Dendritic cell treated with granulocyte-macrophage colony-stimulating factor and Interleukin-4, amounts not matched to agents 40 ng/mL and 50 ng/mL, for 4 days (primary cell): ENCODE measurements around the gene ZBTB20.

Source experiments
- H3K27ac Mint-ChIP-seq: one replicate; pipeline ENCODE4 v1.8.0; 2022; ENCODE audit warnings: mild to moderate bottlenecking, mixed read lengths
- H3K27me3 Mint-ChIP-seq: one replicate; pipeline ENCODE4 v1.8.0; 2022; ENCODE audit warnings: mild to moderate bottlenecking, mixed read lengths
- H3K36me3 Mint-ChIP-seq: one replicate; pipeline ENCODE4 v1.8.0; 2022; ENCODE audit warnings: low read depth, mixed read lengths
- H3K4me1 Mint-ChIP-seq: one replicate; pipeline ENCODE4 v1.8.0; 2022; ENCODE audit warnings: low read depth, mixed read lengths
- H3K4me3 Mint-ChIP-seq: one replicate; pipeline ENCODE4 v1.8.0; 2022; ENCODE audit warnings: mild to moderate bottlenecking, moderate library complexity, mixed read lengths
- H3K9me3 Mint-ChIP-seq: one replicate; pipeline ENCODE4 v1.8.0; 2022; ENCODE audit warnings: mixed read lengths
- intact Hi-C: fragments of 100-400 bp; cut with micrococcal nuclease; formaldehyde crosslinking; loops from one replicate; pipeline ENCODE4 v1.15.0; 2022

ZBTB20 gene

GRCh38 chr3:114933407-114933806 is 213.7 kb downstream of the ZBTB20 start:
- no peaks in the 10 kb centered on the region for H3K36me3 Mint-ChIP-seq
- H3K27ac Mint-ChIP-seq = no peak overlapping the region
- H3K4me3 Mint-ChIP-seq = no peak overlapping the region
- H3K4me1 Mint-ChIP-seq = no peaks in the 10 kb centered on the region
- peaks cover 23% of the 10 kb centered on the region for H3K9me3 Mint-ChIP-seq
- H3K27me3 Mint-ChIP-seq = no peaks in the 10 kb centered on the region
- intact Hi-C loops = no loop called here

DNA sequence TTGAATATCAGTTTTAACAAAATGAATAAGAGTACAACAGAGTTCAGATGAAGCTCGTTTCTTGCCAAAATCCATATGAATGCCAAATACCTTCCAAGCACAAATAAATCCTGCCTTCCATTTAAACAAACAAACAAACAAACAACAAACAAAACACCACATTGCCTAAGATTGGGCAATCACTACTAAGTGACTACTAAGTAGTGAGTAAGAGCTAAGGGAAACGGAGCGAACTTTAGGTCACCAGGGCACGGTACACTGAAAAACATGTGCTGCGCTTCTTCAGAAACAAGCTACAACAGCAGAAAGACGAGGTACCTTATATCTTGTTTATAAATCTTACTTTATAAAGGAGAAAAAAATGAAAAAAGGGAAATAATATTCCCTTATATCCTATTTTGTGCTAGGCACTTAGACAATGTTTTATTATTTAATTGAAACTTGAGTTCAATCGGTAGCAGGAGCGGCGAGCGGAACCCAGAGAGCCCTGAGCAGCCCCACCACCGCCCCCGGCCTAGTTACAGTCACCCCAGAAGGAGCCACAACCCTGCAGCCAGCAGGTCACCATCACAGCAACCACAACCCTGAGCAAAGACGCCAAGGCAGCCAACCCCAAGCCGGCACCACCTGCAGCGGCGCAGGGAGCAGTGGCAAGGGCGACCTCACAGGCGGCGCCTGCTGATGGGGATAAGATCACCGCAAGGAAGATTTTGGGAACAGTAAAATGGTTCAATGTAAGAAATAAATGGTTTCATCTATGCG is 216.9 kb downstream of the ZBTB20 start:
- Mint-ChIP-seq H3K4me1 (no peaks in the 10 kb centered on the region), H3K4me3 (no peak overlapping the region), H3K27ac (no peak overlapping the region), H3K9me3 (peaks cover 23% of the 10 kb centered on the region), H3K27me3 (no peaks in the 10 kb centered on the region), H3K36me3 (no peaks in the 10 kb centered on the region)
- intact Hi-C loops = no loop called here

DNA sequence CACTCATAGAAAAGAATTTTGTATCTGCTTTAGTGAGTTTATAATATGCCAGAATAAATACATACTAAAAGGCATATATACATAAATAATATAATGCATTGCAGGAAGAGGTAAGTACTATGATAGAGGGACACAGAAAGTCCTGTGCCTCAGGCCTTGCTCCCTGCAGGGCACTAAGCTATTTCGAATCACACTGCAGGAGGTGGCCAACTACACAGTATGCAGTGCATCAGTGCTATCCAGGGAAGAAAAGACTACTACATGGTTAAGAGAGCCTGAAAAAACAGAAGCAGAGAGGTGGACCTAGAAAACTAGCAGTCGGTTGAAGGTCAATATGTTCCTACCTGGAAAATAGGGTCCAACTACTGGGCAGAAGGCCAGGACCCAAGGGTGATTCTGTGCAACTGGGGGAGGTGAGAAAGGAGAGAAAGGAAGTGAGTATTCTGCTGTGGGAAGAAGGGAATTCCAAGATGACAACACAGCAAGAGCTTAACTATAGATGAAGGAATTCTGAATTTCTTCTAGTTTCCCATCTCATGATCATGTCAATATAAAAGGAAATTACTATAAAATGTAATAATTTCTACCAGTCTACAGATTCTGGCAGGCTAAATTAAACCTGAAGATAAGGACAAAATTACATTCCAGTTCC is 218.0 kb downstream of the ZBTB20 start:
- intact Hi-C loops = no loop called here
- Mint-ChIP-seq H3K4me1 (no peaks in the 10 kb centered on the region), H3K4me3 (no peak overlapping the region), H3K27me3 (no peaks in the 10 kb centered on the region), H3K36me3 (no peaks in the 10 kb centered on the region), H3K9me3 (peaks cover 23% of the 10 kb centered on the region), H3K27ac (no peak overlapping the region)

DNA sequence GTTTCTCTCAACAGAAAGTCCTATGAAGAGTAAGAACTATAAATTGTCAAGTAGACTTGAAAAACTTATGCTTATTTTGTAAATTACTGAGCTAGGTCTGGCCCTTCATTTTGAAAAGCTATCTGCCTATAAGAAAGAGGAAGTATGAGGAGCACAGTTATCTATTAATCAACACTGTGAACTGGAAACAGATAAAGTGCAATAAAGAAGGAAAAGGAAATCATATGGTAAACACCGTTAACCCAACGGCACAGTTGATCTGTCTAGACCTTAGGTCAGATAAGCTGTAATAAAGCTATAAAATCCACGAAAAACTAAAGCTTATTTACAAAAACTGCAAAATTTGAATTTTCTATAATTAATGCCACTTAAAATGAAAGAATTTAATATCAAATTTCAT is 242.5 kb downstream of the ZBTB20 start:
- Mint-ChIP-seq H3K27me3 (no peaks in the 10 kb centered on the region), H3K9me3 (peaks cover 9% of the 10 kb centered on the region), H3K27ac (no peak overlapping the region), H3K4me3 (no peak overlapping the region), H3K36me3 (peaks cover 7% of the 10 kb centered on the region), H3K4me1 (no peaks in the 10 kb centered on the region)
- intact Hi-C loops = no loop called here

- Mint-ChIP-seq H3K4me3 (no peak overlapping the region), H3K9me3 (peaks cover 9% of the 10 kb centered on the region), H3K4me1 (no peaks in the 10 kb centered on the region), H3K27ac (no peak overlapping the region), H3K36me3 (peaks cover 7% of the 10 kb centered on the region), H3K27me3 (no peaks in the 10 kb centered on the region)
- intact Hi-C loops = no loop called here
Measured at GRCh38 chr3:114903213-114903612, 243.9 kb downstream of the ZBTB20 start.

GRCh38 chr3:114902691-114903101 is 244.4 kb downstream of the ZBTB20 start:
- no peaks in the 10 kb centered on the region for H3K27me3 Mint-ChIP-seq

GRCh38 chr3:114900908-114901307 is 246.2 kb downstream of the ZBTB20 start:
- Mint-ChIP-seq H3K36me3 (no peaks in the 10 kb centered on the region), H3K27ac (no peak overlapping the region), H3K4me1 (no peaks in the 10 kb centered on the region), H3K4me3 (no peak overlapping the region), H3K9me3 (no peaks in the 10 kb centered on the region), H3K27me3 (no peaks in the 10 kb centered on the region)
- intact Hi-C loops = no loop called here

More at GRCh38 chr3:114902691-114903101, 244.4 kb downstream of the ZBTB20 start:
- H3K27ac Mint-ChIP-seq = no peak overlapping the region
- peaks cover 5% of the 10 kb centered on the region for H3K36me3 Mint-ChIP-seq
- intact Hi-C loops = no loop called here
- no peak overlapping the region for H3K4me3 Mint-ChIP-seq
- H3K4me1 Mint-ChIP-seq = no peaks in the 10 kb centered on the region
- H3K9me3 Mint-ChIP-seq = peaks cover 4% of the 10 kb centered on the region

DNA sequence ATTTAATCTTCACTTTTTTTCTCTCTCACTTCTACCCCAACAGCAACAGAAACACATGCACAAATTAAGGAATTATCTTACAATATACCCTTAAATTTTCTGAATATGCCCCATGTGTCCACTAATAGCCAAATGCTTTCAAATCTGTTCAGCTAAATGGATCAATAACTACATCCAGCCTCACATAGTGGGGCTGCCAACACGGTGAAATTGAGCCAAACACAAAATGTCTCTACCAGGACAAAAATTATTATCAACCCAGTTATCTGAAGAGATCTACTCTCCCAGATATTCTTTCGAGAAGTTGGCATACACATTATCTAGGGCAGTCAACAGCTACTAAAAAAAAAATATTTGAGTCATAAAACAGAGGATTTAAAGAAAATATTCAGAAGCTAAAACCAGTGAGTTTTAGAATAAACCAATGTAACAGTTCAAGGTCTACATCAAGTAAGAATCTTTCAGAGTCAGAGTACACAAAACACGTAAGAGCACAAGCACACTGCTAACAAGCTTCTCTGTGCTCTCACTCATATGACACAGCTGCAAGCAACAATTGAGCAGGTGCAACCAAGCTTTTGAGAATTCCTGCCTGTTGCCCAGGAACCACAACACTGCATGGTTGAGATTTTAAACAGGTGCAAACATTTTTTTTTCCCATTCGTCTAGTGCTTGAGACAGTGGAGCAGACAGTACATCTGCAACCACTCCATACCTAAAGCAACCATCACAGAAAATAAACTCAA is 247.7 kb downstream of the ZBTB20 start:
- no peak overlapping the region for H3K4me3 Mint-ChIP-seq
- no peaks in the 10 kb centered on the region for H3K9me3 Mint-ChIP-seq
- no peaks in the 10 kb centered on the region for H3K4me1 Mint-ChIP-seq
- H3K27ac Mint-ChIP-seq = no peak overlapping the region
- H3K36me3 Mint-ChIP-seq = no peaks in the 10 kb centered on the region
- no peaks in the 10 kb centered on the region for H3K27me3 Mint-ChIP-seq
- intact Hi-C loops = no loop called here

- Mint-ChIP-seq H3K36me3 (no peaks in the 10 kb centered on the region), H3K4me1 (no peaks in the 10 kb centered on the region), H3K9me3 (no peaks in the 10 kb centered on the region), H3K27me3 (no peaks in the 10 kb centered on the region), H3K27ac (no peak overlapping the region), H3K4me3 (no peak overlapping the region)
- intact Hi-C loops = no loop called here
Measured at GRCh38 chr3:114896978-114897377, 250.1 kb downstream of the ZBTB20 start.

- H3K27me3 Mint-ChIP-seq = no peaks in the 10 kb centered on the region
- no peaks in the 10 kb centered on the region for H3K36me3 Mint-ChIP-seq
- H3K4me3 Mint-ChIP-seq = no peak overlapping the region
- H3K27ac Mint-ChIP-seq = no peak overlapping the region
- no peaks in the 10 kb centered on the region for H3K9me3 Mint-ChIP-seq
- intact Hi-C loops = no loop called here
- no peaks in the 10 kb centered on the region for H3K4me1 Mint-ChIP-seq
Measured at GRCh38 chr3:114893361-114893760, 253.7 kb downstream of the ZBTB20 start.

DNA sequence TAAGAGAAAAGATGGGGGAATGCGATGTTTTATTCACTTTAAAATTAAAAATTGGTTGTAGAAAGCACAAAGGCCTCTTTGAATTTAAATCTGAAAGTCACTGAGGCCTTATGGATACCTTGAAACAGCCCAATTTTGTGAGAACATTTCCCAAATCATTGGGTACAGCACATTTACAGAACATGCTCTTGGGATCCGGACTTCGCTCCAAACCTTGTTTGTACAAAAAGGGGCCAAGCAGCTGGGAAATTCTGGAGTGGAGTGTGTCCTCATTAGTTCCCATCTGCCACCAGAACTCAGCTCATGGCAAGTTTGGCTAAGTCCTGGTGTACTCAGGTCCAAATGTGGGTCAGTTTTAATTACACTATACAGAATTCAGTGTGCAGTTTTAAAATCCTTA is 254.2 kb downstream of the ZBTB20 start:
- intact Hi-C loops = no loop called here
- Mint-ChIP-seq H3K27ac (no peak overlapping the region), H3K4me1 (no peaks in the 10 kb centered on the region), H3K4me3 (no peak overlapping the region), H3K9me3 (no peaks in the 10 kb centered on the region), H3K36me3 (no peaks in the 10 kb centered on the region), H3K27me3 (no peaks in the 10 kb centered on the region)

- Mint-ChIP-seq H3K27me3 (no peaks in the 10 kb centered on the region), H3K4me3 (no peak overlapping the region), H3K9me3 (no peaks in the 10 kb centered on the region), H3K36me3 (no peaks in the 10 kb centered on the region), H3K27ac (no peak overlapping the region), H3K4me1 (no peaks in the 10 kb centered on the region)
- intact Hi-C loops = no loop called here
Measured at GRCh38 chr3:114892131-114892879, 254.8 kb downstream of the ZBTB20 start.

DNA sequence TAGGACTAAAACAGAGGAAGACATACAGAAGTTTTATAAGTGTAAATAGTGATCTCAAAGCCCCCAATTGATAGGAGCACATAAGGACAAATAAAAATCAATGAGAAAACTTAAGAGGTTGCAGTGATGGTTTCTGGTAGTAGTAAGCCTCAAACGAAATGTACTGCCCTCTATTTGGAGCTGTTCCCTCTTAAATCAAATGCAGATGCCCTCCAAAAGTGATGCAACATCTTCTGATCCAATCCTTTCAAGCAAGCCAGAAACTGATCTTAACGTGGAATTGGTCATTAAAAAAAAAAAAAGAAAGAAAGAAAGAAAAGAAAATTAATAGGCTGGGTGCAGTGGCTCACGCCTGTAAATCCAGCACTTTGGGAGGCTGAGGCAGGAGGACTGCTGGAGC is 259.3 kb downstream of the ZBTB20 start:
- H3K27ac Mint-ChIP-seq = no peak overlapping the region
- intact Hi-C loops = no loop called here
- H3K27me3 Mint-ChIP-seq = no peaks in the 10 kb centered on the region
- no peak overlapping the region for H3K4me3 Mint-ChIP-seq
- H3K9me3 Mint-ChIP-seq = no peaks in the 10 kb centered on the region
- no peaks in the 10 kb centered on the region for H3K4me1 Mint-ChIP-seq
- H3K36me3 Mint-ChIP-seq = no peaks in the 10 kb centered on the region

DNA sequence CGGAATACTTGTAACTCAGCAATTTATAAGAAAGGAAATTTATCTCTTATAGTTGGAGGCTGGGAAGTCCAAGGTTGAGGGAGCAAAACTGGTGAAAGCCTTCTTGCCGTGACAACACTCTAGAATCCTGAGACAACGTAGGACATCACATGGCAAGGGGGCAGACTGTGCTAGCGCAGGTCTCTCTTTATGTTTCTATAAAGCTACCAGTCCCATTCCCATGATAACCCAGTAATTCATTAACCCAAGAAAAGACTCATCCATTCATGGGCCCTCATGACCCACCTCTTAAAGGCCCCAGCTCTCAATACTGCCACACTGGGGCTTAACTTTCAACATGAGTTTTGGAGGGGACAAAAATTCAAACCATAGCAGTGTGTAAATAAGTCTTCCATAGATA is 260.2 kb downstream of the ZBTB20 start:
- Mint-ChIP-seq H3K9me3 (no peaks in the 10 kb centered on the region), H3K4me1 (no peaks in the 10 kb centered on the region), H3K4me3 (no peak overlapping the region), H3K36me3 (no peaks in the 10 kb centered on the region), H3K27ac (no peak overlapping the region), H3K27me3 (no peaks in the 10 kb centered on the region)
- intact Hi-C loops = no loop called here
